Endothelial cell of umbilical vein (primary cell): Measurements from ENCODE around the gene PRR36. TPM values are rescaled to one million over a fixed set of nuclear protein-coding genes. Genes with fewer than 3 reads are reported as not detected.
A peak's percentile ranks its signal among the peaks of the same experiment; 100 is the strongest.

Experiments
- BruUV-seq: library from RNA; stranded (reverse); fragments of 400-500 nt; replicated peaks from 2 replicates; lab custom pipeline; 2021; lab: Mats Ljungman, UMichigan
- CTCF ChIA-PET: fragments of 300-600, 350-600 bp; sonication (Branson Sonifier 250); formaldehyde crosslinking; loops from one replicate; lab custom pipeline; 2021; ENCODE audit warnings: antibody characterized with exemption, inconsistent platforms; lab: Charles Lee
- POLR2A ChIA-PET: fragments of 300-600, 350-600 bp; sonication (Branson Sonifier 250); formaldehyde crosslinking; loops from one replicate; lab custom pipeline; 2021; ENCODE audit warnings: antibody characterized with exemption, inconsistent platforms; lab: Charles Lee
- DNase-seq: peaks from one replicate; pipeline ENCODE4 v3.0.0-alpha.2; 2011; ENCODE audit warnings: low read depth, low spot score
- FAIRE-seq: peaks from 2 replicates; lab custom pipeline; 2011; peaks lifted over from hg19 to GRCh38; lab: Jason Lieb, UNC
- H2AFZ ChIP-seq: 2 replicates; pipeline ENCODE4 v1.6.0; 2012; ENCODE audit warnings: low read depth, low read length, control low read depth, inconsistent platforms
- H3K27ac ChIP-seq: 2 replicates; pipeline ENCODE4 v1.5.1; 2011; ENCODE audit warnings: low read depth, mild to moderate bottlenecking, control low read depth, low read length, moderate library complexity; ENCODE audit not compliant: insufficient read depth
- H3K27me3 ChIP-seq, 2 experiments: 2 replicates each; pipeline versions ENCODE4 v1.6.0 to v1.6.1; 2011; ENCODE audit warnings: low read length in 2 of 2, mixed read lengths in 1 of 2; ENCODE audit not compliant: control insufficient read depth in 2 of 2, insufficient read depth in 2 of 2
- H3K36me3 ChIP-seq, 2 experiments: 2 replicates in 1 of 2; 3 replicates in 1 of 2; pipeline ENCODE4 v1.5.1; 2011; ENCODE audit warnings: low read length in 2 of 2, mild to moderate bottlenecking in 1 of 2, moderate library complexity in 1 of 2; ENCODE audit not compliant: control insufficient read depth in 2 of 2, insufficient read depth in 2 of 2; ENCODE audit errors: extremely low read depth in 1 of 2
- H3K4me1 ChIP-seq: 3 replicates; pipeline ENCODE4 v1.5.1; 2011; ENCODE audit warnings: mild to moderate bottlenecking, low read length; ENCODE audit not compliant: control insufficient read depth, insufficient read depth; ENCODE audit errors: extremely low read depth
- H3K4me2 ChIP-seq: 2 replicates; pipeline ENCODE4 v1.6.1; 2011; ENCODE audit warnings: low read length, control low read depth, mixed read lengths; ENCODE audit not compliant: insufficient read depth
- H3K4me3 ChIP-seq, 3 experiments: fragments of 200-600 bp in 1 of 3; sonication (generic), shearing (Covaris generic) in 1 of 3; replicated peaks in 1 of 3; 2 replicates each; pipeline ENCODE4 v1.5.1; 2011 to 2016; ENCODE audit warnings: control low read depth in 3 of 3, low read length in 3 of 3, mild to moderate bottlenecking in 2 of 3, inconsistent platforms in 1 of 3, low read depth in 1 of 3, moderate library complexity in 1 of 3; ENCODE audit not compliant: insufficient read depth in 1 of 3
- H3K79me2 ChIP-seq: 2 replicates; pipeline ENCODE4 v1.6.0; 2012; ENCODE audit warnings: low read length, inconsistent platforms; ENCODE audit not compliant: control insufficient read depth, insufficient read depth
- H3K9ac ChIP-seq: replicated peaks from 2 replicates; pipeline ENCODE3; 2011; ENCODE audit warnings: low read length, control low read depth; ENCODE audit not compliant: insufficient read depth; ENCODE audit errors: extremely low read depth
- H3K9me1 ChIP-seq: replicated peaks from 3 replicates; pipeline ENCODE4 v1.6.0; 2011; ENCODE audit warnings: mild to moderate bottlenecking, low read length; ENCODE audit not compliant: control insufficient read depth, insufficient read depth; ENCODE audit errors: extremely low read depth
- H3K9me3 ChIP-seq: replicated peaks from 2 replicates; pipeline ENCODE4 v1.5.1; 2012; ENCODE audit warnings: low read length, inconsistent platforms; ENCODE audit not compliant: control insufficient read depth, insufficient read depth
- H4K20me1 ChIP-seq: replicated peaks from 2 replicates; pipeline ENCODE3; 2011; ENCODE audit warnings: mild to moderate bottlenecking, low read length; ENCODE audit not compliant: control insufficient read depth, insufficient read depth; ENCODE audit errors: extremely low read depth
- EZH2 ChIP-seq: IDR thresholded peaks from 2 replicates; pipeline ENCODE4 v1.6.1; 2012; ENCODE audit warnings: borderline replicate concordance, low read depth, mild to moderate bottlenecking, moderate library complexity, low read length, inconsistent platforms; ENCODE audit not compliant: severe bottlenecking
- FOS ChIP-seq: IDR thresholded peaks from 2 replicates; pipeline ENCODE4 v1.6.1; 2011; ENCODE audit warnings: mild to moderate bottlenecking, low read length, moderate library complexity, borderline replicate concordance; ENCODE audit not compliant: insufficient read depth
- GATA2 ChIP-seq: IDR thresholded peaks from 2 replicates; pipeline ENCODE4 v1.7.0; 2011; ENCODE audit warnings: low read depth, mild to moderate bottlenecking, moderate library complexity, mixed read lengths, low read length; ENCODE audit not compliant: insufficient read length, insufficient read depth
- JUN ChIP-seq: IDR thresholded peaks from 2 replicates; pipeline ENCODE4 v1.6.1; 2011; ENCODE audit warnings: borderline replicate concordance, low read depth; ENCODE audit not compliant: insufficient read length, insufficient read depth
- MYC ChIP-seq: IDR thresholded peaks from one replicate; pipeline ENCODE4 v1.6.1; 2011; ENCODE audit warnings: mild to moderate bottlenecking, low read depth, low read length
- POLR2A ChIP-seq: IDR thresholded peaks from 2 replicates; pipeline ENCODE4 v1.6.1; 2012; ENCODE audit warnings: low read depth, mild to moderate bottlenecking, control low read depth, low read length
- POLR2AphosphoS5 ChIP-seq: IDR thresholded peaks from 2 replicates; pipeline ENCODE4 v1.6.1; 2012; ENCODE audit warnings: low read depth, mild to moderate bottlenecking, control low read depth, low read length, moderate library complexity; ENCODE audit not compliant: insufficient read depth
- dilution Hi-C: fragments of 300-500 bp; cut with MboI; formaldehyde crosslinking; loops from one replicate; pipeline ENCODE4 v1.15.0; 2019; ENCODE audit warnings: low sequenced_read_pairs; ENCODE audit not compliant: extremely low pct_ligation_motif_present
- intact Hi-C: fragments of 100-400 bp; cut with micrococcal nuclease; formaldehyde crosslinking; loops from one replicate; pipeline ENCODE4 v1.10.0; 2022
- polyA plus RNA-seq, 4 experiments: library from polyadenylated mRNA; depleted of rRNA in 3 of 4; stranded (reverse) in 3 of 4; unstranded in 1 of 4; fragments of >200 nt; gene quantifications; 2 replicates each; pipeline versions ENCODE4 v1.2.1 to v1.2.3, GENCODE V29; 2011 to 2012; ENCODE audit warnings: missing spikeins in 1 of 4
- total RNA-seq: library from RNA; stranded (reverse); gene quantifications from 2 replicates; pipeline ENCODE4 v1.2.3, GENCODE V29; 2021
- TF ChIP-seq, protein P1 (sequence below), 2 donors: IDR thresholded peaks; 1 replicate in 1 of 2; 2 replicates in 1 of 2; pipeline ENCODE4 v1.5.1; 2011; ENCODE audit warnings: low read length in 2 of 2, mild to moderate bottlenecking in 2 of 2, moderate library complexity in 2 of 2, control low read depth in 1 of 2, inconsistent platforms in 1 of 2, low read depth in 1 of 2; ENCODE audit not compliant: insufficient read depth in 1 of 2; ENCODE audit errors: extremely low read depth in 1 of 2
- TF ChIP-seq, protein P2 (sequence below): IDR thresholded peaks from 2 replicates; pipeline ENCODE4 v1.6.1; 2011; ENCODE audit not compliant: insufficient read depth, insufficient read length

PRR36 gene
- total and polyA plus RNA-seq, 2 donors (not counting 3 experiments of a cell fraction or from before 2014, with no cell fraction given): not detected

DNA sequence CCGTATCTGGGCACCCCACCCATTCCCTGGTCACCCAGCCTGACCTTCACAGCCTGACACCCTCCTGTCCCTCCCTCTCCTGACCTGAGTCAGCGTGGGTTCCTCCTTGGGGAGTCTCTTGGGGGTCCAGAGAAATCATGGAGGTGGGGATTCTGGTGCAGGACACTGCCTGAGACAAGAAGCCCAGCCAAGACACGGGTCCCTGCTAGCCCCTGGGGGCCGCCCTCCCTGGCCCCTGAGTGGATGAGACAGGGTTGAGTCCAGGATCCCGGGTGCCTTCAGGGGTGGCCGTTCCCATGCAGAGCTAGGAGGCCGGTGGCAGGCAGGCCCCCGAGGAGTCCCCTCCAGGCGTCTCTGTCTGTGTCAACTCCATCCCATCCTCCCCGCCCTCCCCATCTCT, 31.1 kb upstream of the PRR36 start:
- peaks cover 28% of the 10 kb centered on the region for H3K79me2 ChIP-seq
- CTCF ChIA-PET: no interaction called here

DNA sequence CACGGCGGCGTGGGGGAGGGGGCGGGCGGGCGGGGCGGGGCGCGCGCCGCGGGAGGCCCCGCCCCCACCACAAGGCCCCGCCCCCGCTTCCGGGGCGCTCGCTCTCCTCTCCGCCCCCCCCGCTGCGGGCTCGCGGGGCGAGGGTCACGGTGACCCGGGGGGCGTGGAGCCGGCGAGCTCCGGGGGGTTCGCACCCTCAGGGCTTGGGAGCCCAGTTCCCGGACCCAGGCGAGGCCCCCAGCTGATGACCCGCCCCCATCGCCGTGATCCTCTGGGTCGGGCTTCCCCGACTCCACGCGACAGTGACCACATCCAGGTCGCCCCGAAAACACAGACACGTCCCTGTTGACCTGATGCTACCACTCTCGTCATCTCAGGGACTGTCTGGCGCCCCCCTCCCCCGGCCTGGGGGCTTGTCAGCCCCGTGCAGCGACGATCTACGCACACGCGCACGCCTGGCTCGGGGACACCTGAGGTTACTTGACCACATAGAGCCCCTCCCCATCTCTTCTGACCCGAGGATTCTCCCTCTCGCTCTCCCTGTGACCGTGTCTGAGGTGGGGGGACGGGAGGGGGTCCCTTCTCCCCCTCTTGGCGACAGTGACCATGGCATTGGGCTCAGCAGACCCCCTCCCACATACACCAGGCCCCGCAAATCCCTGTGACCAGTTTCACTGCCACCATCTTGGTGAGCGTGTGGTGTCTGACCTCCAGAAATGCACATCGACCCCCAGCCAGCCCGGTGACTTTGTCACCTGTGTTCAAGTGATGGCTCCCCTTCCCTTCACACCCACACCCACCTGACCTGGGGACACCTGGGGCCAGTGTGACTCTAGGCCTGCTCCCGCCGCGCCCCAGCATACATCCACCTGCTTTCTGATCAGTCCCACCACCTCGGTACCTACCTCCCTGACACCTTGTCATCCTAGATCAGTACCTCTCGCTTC, 30.2 kb upstream of the PRR36 start:
- Histone ChIP-seq H3K9me3 (no peaks in the 10 kb centered on the region), H3K79me2 (peaks cover 28% of the 10 kb centered on the region), H2AFZ (peak overlapping the region; percentile 10), H3K9ac (peak overlapping the region; percentile 73), H3K27me3 (no peaks in the 10 kb centered on the region), H3K9me1 (no peaks in the 10 kb centered on the region), H4K20me1 (no peaks in the 10 kb centered on the region), H3K4me3 (peak overlapping the region; percentile 62 to 93 (median 71)), H3K4me2 (peak overlapping the region; percentile 91), H3K36me3 (peaks cover 0 to 3% of the 10 kb centered on the region in 2 experiments), H3K4me1 (peaks cover 16% of the 10 kb centered on the region), H3K27ac (peak overlapping the region; percentile 62)
- POLR2A ChIA-PET: interaction anchor here (0.8 to 1.0 kb wide), 3 partner anchors 7 to 16 kb away, joined by 3 to 13 read pairs (median 4); partner anchors contain the start of gene SNAPC2
- TSS peak; percentile 58 for BruUV-seq
- TF ChIP-seq JUN: no peak
- no peak for TF ChIP-seq GATA2
- TF ChIP-seq POLR2A: no peak
- TF ChIP-seq EZH2: no peak
- TF ChIP-seq, protein P1, sequence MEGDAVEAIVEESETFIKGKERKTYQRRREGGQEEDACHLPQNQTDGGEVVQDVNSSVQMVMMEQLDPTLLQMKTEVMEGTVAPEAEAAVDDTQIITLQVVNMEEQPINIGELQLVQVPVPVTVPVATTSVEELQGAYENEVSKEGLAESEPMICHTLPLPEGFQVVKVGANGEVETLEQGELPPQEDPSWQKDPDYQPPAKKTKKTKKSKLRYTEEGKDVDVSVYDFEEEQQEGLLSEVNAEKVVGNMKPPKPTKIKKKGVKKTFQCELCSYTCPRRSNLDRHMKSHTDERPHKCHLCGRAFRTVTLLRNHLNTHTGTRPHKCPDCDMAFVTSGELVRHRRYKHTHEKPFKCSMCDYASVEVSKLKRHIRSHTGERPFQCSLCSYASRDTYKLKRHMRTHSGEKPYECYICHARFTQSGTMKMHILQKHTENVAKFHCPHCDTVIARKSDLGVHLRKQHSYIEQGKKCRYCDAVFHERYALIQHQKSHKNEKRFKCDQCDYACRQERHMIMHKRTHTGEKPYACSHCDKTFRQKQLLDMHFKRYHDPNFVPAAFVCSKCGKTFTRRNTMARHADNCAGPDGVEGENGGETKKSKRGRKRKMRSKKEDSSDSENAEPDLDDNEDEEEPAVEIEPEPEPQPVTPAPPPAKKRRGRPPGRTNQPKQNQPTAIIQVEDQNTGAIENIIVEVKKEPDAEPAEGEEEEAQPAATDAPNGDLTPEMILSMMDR (IDR thresholded peaks at IDR 0.05; ENCODE audit: extremely low read depth in 1 of 2, insufficient read depth in 1 of 2, low read depth in 1 of 2, low read length in 2 of 2): no peak
- no peak for TF ChIP-seq MYC
- TF ChIP-seq POLR2AphosphoS5: no peak
- no peak for TF ChIP-seq FOS
- TF ChIP-seq, protein P2, sequence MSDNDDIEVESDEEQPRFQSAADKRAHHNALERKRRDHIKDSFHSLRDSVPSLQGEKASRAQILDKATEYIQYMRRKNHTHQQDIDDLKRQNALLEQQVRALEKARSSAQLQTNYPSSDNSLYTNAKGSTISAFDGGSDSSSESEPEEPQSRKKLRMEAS: no peak
- dilution Hi-C loops (no loop called here), intact Hi-C loops (no loop called here)
- peak; percentile 21 for DNase-seq
- no peak for FAIRE-seq
- CTCF ChIA-PET: interaction anchor here (0.7 to 2.2 kb wide), 14 partner anchors 12 to 336 kb away, joined by 3 to 17 read pairs (median 4); partner anchors contain the start of genes SNAPC2, TIMM44 and TRAPPC5

More for the DNA sequence above, 31.1 kb upstream of the PRR36 start:
- Histone ChIP-seq H3K9ac (no peak overlapping the region), H3K4me2 (no peak overlapping the region), H3K9me3 (no peaks in the 10 kb centered on the region), H3K4me1 (peaks cover 16% of the 10 kb centered on the region), H3K4me3 (no peak overlapping the region), H3K27ac (no peak overlapping the region), H3K36me3 (peaks cover 0 to 5% of the 10 kb centered on the region in 2 experiments), H2AFZ (no peak overlapping the region), H3K9me1 (no peaks in the 10 kb centered on the region), H4K20me1 (no peaks in the 10 kb centered on the region), H3K27me3 (no peaks in the 10 kb centered on the region)
- no peak for TF ChIP-seq POLR2A
- TF ChIP-seq FOS: no peak
- no peak for TF ChIP-seq JUN
- no peak for TF ChIP-seq MYC
- DNase-seq (no peak), FAIRE-seq (no peak)
- POLR2A ChIA-PET: no interaction called here
- intact Hi-C loops (no loop called here), dilution Hi-C loops (no loop called here)
- BruUV-seq: no TSS peak
